Mesodermal cell (in vitro differentiated cells): ENCODE measurements around the gene DGKB. TPM values are rescaled to one million over a fixed set of nuclear protein-coding genes. Genes with fewer than 3 reads are reported as not detected.

ENCODE experiments used
- H3K27ac ChIP-seq: 2 replicates; pipeline ENCODE4 v1.7.0; 2013; ENCODE audit warnings: mild to moderate bottlenecking, low read depth, low read length, moderate library complexity; ENCODE audit not compliant: severe bottlenecking
- H3K36me3 ChIP-seq: 2 replicates; pipeline ENCODE4 v1.7.1; 2013; ENCODE audit warnings: mild to moderate bottlenecking, low read length, moderate library complexity; ENCODE audit not compliant: control insufficient read depth, insufficient read depth
- H3K4me1 ChIP-seq: one replicate; pipeline ENCODE4 v1.7.1; 2013; ENCODE audit warnings: mild to moderate bottlenecking, low read length; ENCODE audit not compliant: insufficient read depth, control insufficient read depth, poor library complexity, severe bottlenecking
- H3K4me3 ChIP-seq: 2 replicates; pipeline ENCODE4 v1.7.0; 2013; ENCODE audit warnings: low read length, control low read depth, mild to moderate bottlenecking; ENCODE audit not compliant: insufficient read depth, poor library complexity, severe bottlenecking; ENCODE audit errors: extremely low read depth
- H3K9me3 ChIP-seq: 2 replicates; pipeline ENCODE4 v1.7.1; 2013; ENCODE audit warnings: mild to moderate bottlenecking, low read length, moderate library complexity; ENCODE audit not compliant: control insufficient read depth
- whole genome bisulfite sequencing, 2 experiments: methylation state at CpG; one replicate each; pipeline ENCODE4 v1.1.5; 2013; ENCODE audit warnings: missing lambda C conversion rate in 2 of 2; ENCODE audit not compliant: insufficient coverage in 2 of 2; 5-methylcytosine and 5-hydroxymethylcytosine counted together
- polyA plus RNA-seq, 2 experiments: library from polyadenylated mRNA; stranded (reverse); fragments of 50-300 nt; gene quantifications; one replicate each; pipeline ENCODE4 v1.2.3, GENCODE V29; 2013

Gene DGKB
- polyA plus RNA-seq (2013, experiment 1 of 2), result 3.8 TPM
- polyA plus RNA-seq (2013, experiment 2 of 2), result 4.8 TPM

DNA sequence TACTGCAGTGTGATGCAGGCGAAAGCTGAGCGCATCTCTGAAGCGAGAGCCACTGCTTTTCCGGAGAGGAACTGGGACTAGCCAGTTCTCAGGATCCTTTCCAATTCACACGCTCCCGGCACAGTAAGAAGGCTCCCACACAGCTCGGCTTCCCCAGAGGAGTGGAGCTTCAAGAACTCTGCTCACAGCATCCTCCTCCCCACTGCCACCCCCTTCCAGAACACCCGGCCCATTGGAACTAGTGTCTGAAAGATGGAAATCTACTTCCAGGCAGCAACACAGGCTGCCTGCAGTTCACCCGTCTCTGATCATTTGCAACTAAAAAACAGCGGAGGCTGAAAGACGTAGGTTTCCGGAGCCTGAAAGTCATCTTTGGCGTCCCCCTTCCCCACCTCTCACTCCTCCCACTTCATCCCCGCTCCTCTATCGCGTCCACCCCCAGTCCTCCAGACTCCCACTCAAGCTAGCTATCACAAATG, at the start of gene DGKB:
Gene DGKB (minus strand): TSS at position 163 of the 479 bp plus-strand sequence.
- 17 to 25% methylated on average over 13 of the region's 16 CpGs for WGBS, 2 experiments

DNA sequence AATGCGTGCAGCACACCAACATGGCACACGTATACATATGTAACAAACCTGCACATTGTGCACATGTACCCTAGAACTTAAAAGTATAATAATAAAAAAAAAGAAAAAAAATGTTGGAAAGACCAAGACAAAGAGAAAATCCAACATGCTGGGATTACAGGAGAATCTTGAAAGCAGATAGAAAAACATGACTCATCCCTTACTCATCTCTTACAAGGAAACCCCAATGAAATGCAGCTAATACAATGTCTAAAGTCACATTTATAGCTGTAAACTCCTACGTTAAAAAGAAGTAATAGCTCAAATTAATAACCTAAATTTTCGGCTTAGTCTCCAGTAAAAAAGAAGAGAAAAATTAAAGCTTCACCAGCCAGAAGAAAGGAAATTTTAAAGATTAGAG, 47.5 kb upstream of the DGKB start:
- Histone ChIP-seq H3K9me3 (no peaks in the 10 kb centered on the region), H3K36me3 (no peaks in the 10 kb centered on the region), H3K4me3 (no peak overlapping the region), H3K4me1 (no peaks in the 10 kb centered on the region), H3K27ac (no peak overlapping the region)
- WGBS, 2 experiments, result no CpG with 5 or more reads among the region's 4 CpGs

More for the DNA sequence above, at the start of gene DGKB:
- Histone ChIP-seq H3K36me3 (no peaks in the 10 kb centered on the region), H3K27ac (peak within 1 kb of the TSS; percentile 25), H3K4me3 (peak within 1 kb of the TSS; percentile 38), H3K9me3 (no peaks in the 10 kb centered on the region), H3K4me1 (peaks cover 13% of the 10 kb centered on the region)

DNA sequence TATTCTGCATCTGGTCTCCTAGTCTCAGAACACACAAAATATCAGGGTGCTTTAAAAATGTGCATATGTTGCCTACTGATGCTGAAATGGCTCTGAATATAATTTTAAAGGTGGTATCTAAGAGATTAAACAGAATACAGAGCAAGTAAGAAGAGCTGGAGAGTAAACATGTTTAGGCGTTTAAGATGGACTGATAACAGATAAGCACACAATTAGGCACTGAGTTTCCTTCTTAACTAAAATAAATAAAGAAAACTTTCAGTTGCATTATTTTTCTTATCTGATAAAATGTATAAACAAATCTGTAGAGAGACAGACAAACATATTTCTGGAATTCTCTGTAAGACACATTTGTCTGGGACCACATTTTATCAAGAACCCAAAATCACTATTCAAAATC, 35.6 kb upstream of the DGKB start:
- Histone ChIP-seq H3K4me1 (peaks cover 21% of the 10 kb centered on the region), H3K4me3 (no peak overlapping the region), H3K27ac (no peak overlapping the region), H3K36me3 (no peaks in the 10 kb centered on the region), H3K9me3 (no peaks in the 10 kb centered on the region)
- no CpG with 5 or more reads among the region's 1 CpG for WGBS, 2 experiments

DNA sequence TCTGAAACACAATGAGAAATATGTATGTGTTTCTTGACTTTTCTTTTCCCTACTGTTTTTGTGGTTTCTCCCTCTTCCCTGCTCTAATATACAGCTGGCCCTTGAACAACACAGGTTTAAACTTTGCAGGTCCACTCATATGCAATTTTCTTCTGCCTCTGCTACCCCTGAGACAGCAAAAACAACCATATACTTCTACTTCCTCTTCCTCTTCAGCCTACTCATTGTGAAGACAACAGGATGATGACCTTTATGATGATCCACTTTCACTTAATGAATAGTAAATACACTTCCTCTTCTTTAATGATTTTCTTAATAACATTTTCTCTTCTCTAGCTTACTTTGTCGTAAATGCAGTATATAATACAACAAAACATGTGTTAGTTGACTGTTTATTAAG, 35.0 kb upstream of the DGKB start:
- no peak overlapping the region for H3K27ac ChIP-seq
- peaks cover 21% of the 10 kb centered on the region for H3K4me1 ChIP-seq
- H3K4me3 ChIP-seq, result no peak overlapping the region
- H3K9me3 ChIP-seq, result no peaks in the 10 kb centered on the region
- WGBS, 2 experiments, result no CpG with 5 or more reads among the region's 1 CpG
- no peaks in the 10 kb centered on the region for H3K36me3 ChIP-seq

DNA sequence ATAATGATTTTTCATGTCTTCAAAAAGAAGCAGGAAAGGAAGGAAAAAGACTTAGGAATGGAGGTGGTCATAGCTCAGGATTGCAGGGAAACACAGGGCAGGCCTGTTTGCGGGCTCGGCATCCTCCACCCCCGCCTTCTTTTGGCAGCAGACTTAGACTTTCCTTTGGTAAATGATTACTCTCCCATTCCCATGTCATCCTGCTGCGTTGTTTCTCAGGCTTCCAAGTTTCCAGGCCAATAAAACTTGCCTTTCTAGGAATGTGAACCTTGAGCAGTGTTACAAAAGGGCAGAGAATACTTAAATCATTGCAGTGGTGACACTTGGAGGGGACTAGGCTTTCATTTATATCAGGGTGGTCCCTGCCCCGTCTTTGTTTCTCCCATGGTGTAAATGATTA, 34.0 kb upstream of the DGKB start:
- H3K27ac ChIP-seq, result peak overlapping the region; percentile 78
- WGBS, 2 experiments, result 67 to 73% methylated on average over 3 to 5 of the region's 5 CpGs
- H3K9me3 ChIP-seq, result no peaks in the 10 kb centered on the region
- peaks cover 21% of the 10 kb centered on the region for H3K4me1 ChIP-seq
- H3K4me3 ChIP-seq, result no peak overlapping the region
- no peaks in the 10 kb centered on the region for H3K36me3 ChIP-seq

DNA sequence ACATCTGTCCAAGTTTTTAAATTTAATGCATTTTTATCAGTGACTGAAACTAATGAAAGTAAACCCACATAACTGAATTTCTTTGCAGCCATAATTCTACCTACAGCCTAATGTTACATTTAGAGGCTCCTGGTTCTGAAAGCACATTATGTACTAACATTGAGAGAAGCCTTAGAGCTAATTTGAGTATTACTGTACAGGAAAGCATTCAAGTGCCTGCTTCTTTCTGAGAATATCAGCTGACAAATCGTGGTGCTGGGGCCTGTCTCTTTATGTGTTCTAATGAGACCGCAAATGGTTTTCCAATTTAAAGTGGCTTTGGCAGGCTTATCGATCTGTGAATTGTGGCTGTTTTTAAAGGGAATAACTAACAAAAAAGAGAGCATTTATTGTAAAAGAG, 32.3 kb upstream of the DGKB start:
- Histone ChIP-seq H3K9me3 (no peaks in the 10 kb centered on the region), H3K27ac (no peak overlapping the region), H3K4me1 (peaks cover 21% of the 10 kb centered on the region), H3K4me3 (no peak overlapping the region), H3K36me3 (no peaks in the 10 kb centered on the region)
- 88 to 94% methylated on average over 3 of the region's 3 CpGs for WGBS, 2 experiments

DNA sequence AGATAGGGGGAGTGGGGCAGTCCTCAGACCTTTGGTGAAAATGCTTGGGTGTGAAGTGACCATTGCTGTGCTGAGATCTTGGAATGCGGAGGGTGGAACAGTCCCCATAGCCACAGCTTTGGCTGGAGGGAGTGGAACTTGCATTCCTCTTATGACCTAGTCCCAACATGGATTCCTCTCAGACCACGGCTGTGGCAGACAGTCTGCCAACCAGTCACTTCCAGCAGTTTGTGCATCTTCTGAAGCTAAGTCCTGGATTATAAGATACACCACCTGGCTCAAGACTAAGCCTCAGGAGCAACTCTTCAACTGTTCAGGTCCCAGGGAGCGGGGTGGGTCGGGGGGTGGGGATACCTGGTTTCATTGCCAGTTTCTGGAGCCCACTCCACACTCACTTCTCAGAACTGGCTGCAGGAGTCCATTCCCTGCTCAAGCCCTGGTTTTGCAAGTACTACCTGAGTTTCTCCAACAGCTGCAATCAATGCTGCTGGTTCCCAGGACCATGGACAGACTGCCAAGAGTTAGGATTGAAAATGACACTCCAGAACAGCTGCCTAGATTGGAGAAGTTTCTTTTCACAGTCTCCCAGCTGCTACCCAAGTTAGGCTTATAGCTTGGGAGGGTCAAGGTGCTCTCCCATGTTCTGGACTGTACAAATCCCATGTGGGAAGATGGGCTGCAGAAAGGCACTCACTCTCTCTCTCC, 29.1 kb upstream of the DGKB start:
- H3K36me3 ChIP-seq, result no peaks in the 10 kb centered on the region
- WGBS, 2 experiments, result 86 to 100% methylated on average over 2 to 4 of the region's 4 CpGs
- H3K27ac ChIP-seq, result no peak overlapping the region
- H3K9me3 ChIP-seq, result no peaks in the 10 kb centered on the region
- peaks cover 9% of the 10 kb centered on the region for H3K4me1 ChIP-seq
- H3K4me3 ChIP-seq, result no peak overlapping the region

DNA sequence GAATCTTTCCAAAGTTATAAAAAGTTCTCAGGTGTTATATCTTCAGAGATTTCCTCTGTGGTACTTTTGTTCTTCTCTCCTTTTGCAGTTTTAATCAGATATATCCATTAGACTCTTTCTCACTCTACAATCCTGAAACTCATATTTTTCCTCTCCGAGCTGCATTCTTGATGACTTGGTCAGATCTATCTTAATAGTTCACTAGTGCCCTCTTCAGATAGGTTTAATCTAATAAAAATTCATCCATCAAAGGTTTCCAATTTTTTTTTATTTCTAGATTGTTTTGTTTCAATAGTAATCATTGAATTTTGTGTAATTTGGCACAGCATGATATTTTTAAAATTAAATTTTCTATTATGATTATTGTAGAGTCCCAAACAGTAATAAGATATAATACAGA, 21.8 kb upstream of the DGKB start:
- no peaks in the 10 kb centered on the region for H3K9me3 ChIP-seq
- no CpG with 5 or more reads among the region's 1 CpG for WGBS, 2 experiments

DNA sequence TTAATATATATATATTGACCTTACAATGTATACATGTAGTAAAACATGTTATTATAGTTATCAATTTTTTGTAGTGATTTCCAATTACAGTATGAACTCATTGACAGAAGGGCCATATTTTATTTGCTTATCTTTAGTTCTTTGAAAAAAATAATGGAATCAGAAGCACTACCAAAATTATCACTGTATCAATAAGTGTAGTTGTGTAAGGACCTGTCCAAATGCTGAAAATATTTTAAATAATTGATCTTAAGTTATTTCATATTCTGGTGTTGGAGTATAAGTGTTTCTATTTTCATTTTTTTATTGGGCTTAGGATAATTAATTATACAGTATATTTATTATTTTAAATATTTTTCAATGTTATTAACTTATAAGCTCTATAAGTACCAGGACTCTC, 8.5 kb upstream of the DGKB start:
- Histone ChIP-seq H3K9me3 (no peaks in the 10 kb centered on the region), H3K27ac (no peak overlapping the region), H3K4me1 (peaks cover 3% of the 10 kb centered on the region), H3K4me3 (no peak overlapping the region), H3K36me3 (no peaks in the 10 kb centered on the region)

More for the DNA sequence above, 21.8 kb upstream of the DGKB start:
- H3K27ac ChIP-seq, result no peak overlapping the region
- H3K36me3 ChIP-seq, result no peaks in the 10 kb centered on the region
- no peak overlapping the region for H3K4me3 ChIP-seq
- no peaks in the 10 kb centered on the region for H3K4me1 ChIP-seq

DNA sequence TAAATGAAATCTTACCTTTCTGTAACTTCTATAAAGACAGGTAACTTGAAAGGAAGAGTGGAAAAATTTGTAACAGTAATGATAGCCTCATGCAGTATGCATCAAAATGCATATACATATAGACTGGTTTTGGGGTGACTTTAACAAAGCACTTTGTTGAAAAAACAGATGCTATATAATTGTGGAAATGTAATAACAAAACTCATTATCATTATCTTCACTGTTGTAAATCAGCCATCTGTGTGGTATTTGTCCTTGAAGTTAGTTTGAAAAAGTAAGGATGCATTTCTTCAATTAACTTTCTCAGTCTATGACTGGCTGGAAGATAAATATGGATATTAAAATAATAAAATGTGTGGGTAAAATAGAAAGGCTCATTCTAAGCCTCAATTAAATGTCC, 6.1 kb upstream of the DGKB start:
- H3K27ac ChIP-seq, result no peak overlapping the region
- no peaks in the 10 kb centered on the region for H3K9me3 ChIP-seq
- peaks cover 3% of the 10 kb centered on the region for H3K4me1 ChIP-seq
- H3K4me3 ChIP-seq, result no peak overlapping the region
- no peaks in the 10 kb centered on the region for H3K36me3 ChIP-seq

DNA sequence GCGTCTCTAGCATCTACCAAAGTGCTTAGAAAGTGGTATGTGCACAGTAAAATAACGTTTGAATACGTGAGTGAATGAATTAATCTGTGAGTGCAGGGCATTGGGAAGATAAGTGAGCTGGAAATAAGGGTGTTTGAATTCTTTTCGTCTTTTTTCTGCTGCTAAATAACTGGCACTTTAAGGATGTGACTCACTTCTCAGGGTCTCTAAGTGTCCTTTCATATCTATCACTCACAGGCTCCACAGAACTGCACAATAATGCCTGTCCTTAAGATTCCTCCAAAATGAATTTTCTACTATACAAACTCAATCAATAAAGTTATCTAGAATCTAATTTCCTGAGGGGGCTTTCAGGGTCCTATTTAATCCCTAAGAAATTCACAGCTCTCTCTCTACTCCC, 3.2 kb upstream of the DGKB start:
- H3K36me3 ChIP-seq, result no peaks in the 10 kb centered on the region
- peak overlapping the region; percentile 43 for H3K27ac ChIP-seq
- 48 to 67% methylated on average over 3 of the region's 4 CpGs for WGBS, 2 experiments
- H3K4me3 ChIP-seq, result no peak overlapping the region
- H3K4me1 ChIP-seq, result peaks cover 13% of the 10 kb centered on the region
- no peaks in the 10 kb centered on the region for H3K9me3 ChIP-seq
